CD4-positive, alpha-beta T cell treated with Interleukin-12 subunit alpha and Interleukin-12 subunit beta, for 1 hour (primary cell): ENCODE measurements around the gene MAN2A1.

Source experiments
- DNase-seq: peaks from one replicate; pipeline ENCODE4 v3.0.0-alpha.2; 2020

The MAN2A1 gene

GRCh38 chr5:109709225-109709624, 19.5 kb downstream of the MAN2A1 start:
- DNase-seq = no peak

GRCh38 chr5:109711673-109712072, 21.9 kb downstream of the MAN2A1 start:
- no peak for DNase-seq

- DNase-seq = no peak
Observed at GRCh38 chr5:109713453-109713852, 23.7 kb downstream of the MAN2A1 start.

GRCh38 chr5:109714592-109714991, 24.9 kb downstream of the MAN2A1 start:
- no peak for DNase-seq

GRCh38 chr5:109718216-109718615, 28.5 kb downstream of the MAN2A1 start:
- DNase-seq = no peak

- no peak for DNase-seq
Observed at GRCh38 chr5:109718632-109719031, 28.9 kb downstream of the MAN2A1 start.

- DNase-seq = no peak
Observed at GRCh38 chr5:109719978-109720377, 30.3 kb downstream of the MAN2A1 start.

- no peak for DNase-seq
Observed at GRCh38 chr5:109721741-109722140, 32.0 kb downstream of the MAN2A1 start.

- DNase-seq = no peak
Observed at GRCh38 chr5:109723606-109724005, 33.9 kb downstream of the MAN2A1 start.

- no peak for DNase-seq
Observed at GRCh38 chr5:109725135-109725534, 35.4 kb downstream of the MAN2A1 start.

GRCh38 chr5:109739741-109740728, 50.3 kb downstream of the MAN2A1 start:
- DNase-seq = no peak

GRCh38 chr5:109740966-109741365, 51.2 kb downstream of the MAN2A1 start:
- DNase-seq = no peak

- no peak for DNase-seq
Observed at GRCh38 chr5:109741390-109741789, 51.7 kb downstream of the MAN2A1 start.

GRCh38 chr5:109743041-109743531, 53.4 kb downstream of the MAN2A1 start:
- DNase-seq = no peak

- DNase-seq = no peak
Observed at GRCh38 chr5:109743770-109744212, 54.1 kb downstream of the MAN2A1 start.

GRCh38 chr5:109744261-109744660, 54.5 kb downstream of the MAN2A1 start:
- DNase-seq = no peak

- DNase-seq = no peak
Observed at GRCh38 chr5:109748546-109748945, 58.8 kb downstream of the MAN2A1 start.

GRCh38 chr5:109750463-109750862, 60.7 kb downstream of the MAN2A1 start:
- no peak for DNase-seq

- DNase-seq = no peak
Observed at GRCh38 chr5:109753279-109753678, 63.6 kb downstream of the MAN2A1 start.

GRCh38 chr5:109754319-109754718, 64.6 kb downstream of the MAN2A1 start:
- no peak for DNase-seq

GRCh38 chr5:109755761-109756160, 66.0 kb downstream of the MAN2A1 start:
- no peak for DNase-seq

GRCh38 chr5:109756543-109757185, 66.9 kb downstream of the MAN2A1 start:
- no peak for DNase-seq

- DNase-seq = no peak
Observed at GRCh38 chr5:109757490-109757889, 67.8 kb downstream of the MAN2A1 start.

GRCh38 chr5:109759306-109759705, 69.6 kb downstream of the MAN2A1 start:
- DNase-seq = no peak
